Kidney epithelial cell (primary cell): ENCODE data around the gene ARHGAP6. TPM values are rescaled to one million over a fixed set of nuclear protein-coding genes. Genes with fewer than 3 reads are reported as not detected.

Experiments used
- DNase-seq: peaks from one replicate; pipeline ENCODE4 v3.0.0-alpha.2; 2010; ENCODE audit warnings: low read depth
- H3K27me3 ChIP-seq: 2 replicates; pipeline ENCODE4 v1.6.0; 2011; ENCODE audit warnings: low read length; ENCODE audit not compliant: control insufficient read depth, insufficient read depth
- H3K36me3 ChIP-seq: 2 replicates; pipeline ENCODE4 v1.5.1; 2011; ENCODE audit warnings: low read length; ENCODE audit not compliant: control insufficient read depth, insufficient read depth
- H3K4me3 ChIP-seq: 2 replicates; pipeline ENCODE4 v1.5.1; 2011; ENCODE audit warnings: low read depth, mild to moderate bottlenecking, control low read depth, low read length
- CTCF ChIP-seq: IDR thresholded peaks from 2 replicates; pipeline ENCODE4 v1.5.1; 2011; ENCODE audit warnings: mild to moderate bottlenecking, moderate library complexity, low read length, control low read depth, inconsistent platforms; ENCODE audit not compliant: insufficient read depth, poor library complexity, severe bottlenecking
- total RNA-seq: library from RNA; depleted of rRNA; stranded (reverse); fragments of >200 nt; gene quantifications from 2 replicates; pipeline ENCODE4 v1.2.3, GENCODE V29; 2015

The ARHGAP6 gene
- total RNA-seq, 1 donor from 2014 or later, result 1.7 TPM

- DNase-seq, result no peak
- no peak overlapping the region for H3K4me3 ChIP-seq
- no peaks in the 10 kb centered on the region for H3K27me3 ChIP-seq
- H3K36me3 ChIP-seq, result no peaks in the 10 kb centered on the region
- TF ChIP-seq CTCF, result no peak
Measured at GRCh38 chrX:11447418-11447817, 218.3 kb downstream of the ARHGAP6 start.

GRCh38 chrX:11446949-11447348 is 218.8 kb downstream of the ARHGAP6 start:
- Histone ChIP-seq H3K27me3 (no peaks in the 10 kb centered on the region), H3K36me3 (no peaks in the 10 kb centered on the region), H3K4me3 (no peak overlapping the region)
- DNase-seq, result no peak
- TF ChIP-seq CTCF, result no peak

- DNase-seq, result no peak
- Histone ChIP-seq H3K4me3 (no peak overlapping the region), H3K27me3 (no peaks in the 10 kb centered on the region), H3K36me3 (no peaks in the 10 kb centered on the region)
- no peak for TF ChIP-seq CTCF
Measured at GRCh38 chrX:11446336-11446735, 219.4 kb downstream of the ARHGAP6 start.

GRCh38 chrX:11445540-11445939 is 220.2 kb downstream of the ARHGAP6 start:
- no peak for TF ChIP-seq CTCF
- DNase-seq, result no peak
- H3K4me3 ChIP-seq, result no peak overlapping the region

GRCh38 chrX:11444052-11444451 is 221.7 kb downstream of the ARHGAP6 start:
- no peak overlapping the region for H3K4me3 ChIP-seq
- H3K27me3 ChIP-seq, result no peaks in the 10 kb centered on the region
- no peaks in the 10 kb centered on the region for H3K36me3 ChIP-seq
- no peak for TF ChIP-seq CTCF
- no peak for DNase-seq

More at GRCh38 chrX:11445540-11445939, 220.2 kb downstream of the ARHGAP6 start:
- H3K27me3 ChIP-seq, result no peaks in the 10 kb centered on the region
- H3K36me3 ChIP-seq, result no peaks in the 10 kb centered on the region

GRCh38 chrX:11439846-11440245 is 225.9 kb downstream of the ARHGAP6 start:
- H3K4me3 ChIP-seq, result no peak overlapping the region
- H3K36me3 ChIP-seq, result no peaks in the 10 kb centered on the region
- TF ChIP-seq CTCF, result no peak
- H3K27me3 ChIP-seq, result no peaks in the 10 kb centered on the region
- DNase-seq, result no peak
